ENCODE measurements around the gene CERS6.

DNA sequence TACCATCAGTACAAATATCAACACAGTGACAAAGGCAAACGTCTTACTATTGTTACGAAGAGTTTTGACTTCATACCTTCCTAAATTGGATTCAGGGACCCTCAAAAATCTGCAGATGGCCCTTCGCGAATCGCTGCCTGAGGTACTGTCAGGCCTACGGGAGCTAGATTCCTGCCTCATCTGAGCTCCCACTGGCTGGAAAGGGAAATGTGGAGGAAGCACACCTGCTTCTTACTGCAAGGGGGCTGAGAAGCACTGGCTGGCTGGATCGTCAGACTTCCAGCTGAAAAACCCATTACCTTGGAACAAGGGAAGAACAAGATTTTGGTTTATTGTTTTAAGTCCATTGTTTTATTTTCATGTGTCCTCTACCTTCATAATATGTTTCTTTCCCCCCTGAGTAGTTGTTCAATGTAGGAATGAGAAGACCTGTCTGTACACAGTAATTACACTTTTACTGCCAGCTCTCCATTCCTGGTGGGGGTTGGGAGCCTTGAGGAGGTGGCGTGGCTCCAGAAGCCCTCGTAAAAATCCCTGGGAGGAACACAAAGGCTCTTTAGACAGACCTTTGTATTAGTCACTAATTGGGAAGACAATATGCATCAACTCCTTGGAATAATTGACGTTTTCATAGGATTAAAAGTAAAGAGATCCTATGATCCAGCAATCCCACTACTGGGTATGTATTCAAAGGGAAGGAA, 222.2 kb downstream of the CERS6 start:
- TF ChIP-seq RAD21 (IDR thresholded peaks at IDR 0.05) (no peak), EGR1 (IDR thresholded peaks at IDR 0.05; ENCODE audit: low read depth in 2 of 2) (no peak), HNF4G (IDR thresholded peaks at IDR 0.05) (no peak), MAX (IDR thresholded peaks at IDR 0.05) (no peak)
- TF ChIP-seq, protein P1, sequence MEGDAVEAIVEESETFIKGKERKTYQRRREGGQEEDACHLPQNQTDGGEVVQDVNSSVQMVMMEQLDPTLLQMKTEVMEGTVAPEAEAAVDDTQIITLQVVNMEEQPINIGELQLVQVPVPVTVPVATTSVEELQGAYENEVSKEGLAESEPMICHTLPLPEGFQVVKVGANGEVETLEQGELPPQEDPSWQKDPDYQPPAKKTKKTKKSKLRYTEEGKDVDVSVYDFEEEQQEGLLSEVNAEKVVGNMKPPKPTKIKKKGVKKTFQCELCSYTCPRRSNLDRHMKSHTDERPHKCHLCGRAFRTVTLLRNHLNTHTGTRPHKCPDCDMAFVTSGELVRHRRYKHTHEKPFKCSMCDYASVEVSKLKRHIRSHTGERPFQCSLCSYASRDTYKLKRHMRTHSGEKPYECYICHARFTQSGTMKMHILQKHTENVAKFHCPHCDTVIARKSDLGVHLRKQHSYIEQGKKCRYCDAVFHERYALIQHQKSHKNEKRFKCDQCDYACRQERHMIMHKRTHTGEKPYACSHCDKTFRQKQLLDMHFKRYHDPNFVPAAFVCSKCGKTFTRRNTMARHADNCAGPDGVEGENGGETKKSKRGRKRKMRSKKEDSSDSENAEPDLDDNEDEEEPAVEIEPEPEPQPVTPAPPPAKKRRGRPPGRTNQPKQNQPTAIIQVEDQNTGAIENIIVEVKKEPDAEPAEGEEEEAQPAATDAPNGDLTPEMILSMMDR (IDR thresholded peaks at IDR 0.05; ENCODE audit: low read depth, low read length, missing input control) = no peak
- TF ChIP-seq, protein P2, sequence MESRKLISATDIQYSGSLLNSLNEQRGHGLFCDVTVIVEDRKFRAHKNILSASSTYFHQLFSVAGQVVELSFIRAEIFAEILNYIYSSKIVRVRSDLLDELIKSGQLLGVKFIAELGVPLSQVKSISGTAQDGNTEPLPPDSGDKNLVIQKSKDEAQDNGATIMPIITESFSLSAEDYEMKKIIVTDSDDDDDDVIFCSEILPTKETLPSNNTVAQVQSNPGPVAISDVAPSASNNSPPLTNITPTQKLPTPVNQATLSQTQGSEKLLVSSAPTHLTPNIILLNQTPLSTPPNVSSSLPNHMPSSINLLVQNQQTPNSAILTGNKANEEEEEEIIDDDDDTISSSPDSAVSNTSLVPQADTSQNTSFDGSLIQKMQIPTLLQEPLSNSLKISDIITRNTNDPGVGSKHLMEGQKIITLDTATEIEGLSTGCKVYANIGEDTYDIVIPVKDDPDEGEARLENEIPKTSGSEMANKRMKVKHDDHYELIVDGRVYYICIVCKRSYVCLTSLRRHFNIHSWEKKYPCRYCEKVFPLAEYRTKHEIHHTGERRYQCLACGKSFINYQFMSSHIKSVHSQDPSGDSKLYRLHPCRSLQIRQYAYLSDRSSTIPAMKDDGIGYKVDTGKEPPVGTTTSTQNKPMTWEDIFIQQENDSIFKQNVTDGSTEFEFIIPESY (IDR thresholded peaks at IDR 0.05) = no peak

Data from liver (tissue), 3 donors.